ENCODE data around the gene PLEKHG3.

GRCh38 chr14:64688031-64688430, 16.2 kb upstream of the PLEKHG3 start:
- TF ChIP-seq CTCF (optimal IDR thresholded peaks at IDR 0.05 in 1 of 3, IDR thresholded peaks at IDR 0.05 in 1 of 3, conservative IDR thresholded peaks at IDR 0.05 in 1 of 3; ENCODE audit: extremely low read depth in 1 of 3, insufficient read depth in 2 of 3, low read length in 3 of 3): no peak
- TF ChIP-seq EZH2 (IDR thresholded peaks at IDR 0.05; ENCODE audit: low read length): no peak

Measured in keratinocyte (primary cell).